ENCODE results near the gene DLX5.

DLX5 gene

GRCh38 chr7:97004247-97005182, 20.1 kb downstream of the DLX5 start:
- DNase-seq, result no peak

GRCh38 chr7:97003262-97004246, 21.1 kb downstream of the DLX5 start:
- DNase-seq, result no peak

GRCh38 chr7:97002555-97003261, 21.9 kb downstream of the DLX5 start:
- no peak for DNase-seq

- no peak for DNase-seq
These were observed 22.7 kb downstream of the DLX5 start for GRCh38 chr7:97001656-97002554.

GRCh38 chr7:97001221-97001620, 23.4 kb downstream of the DLX5 start:
- DNase-seq, result no peak

GRCh38 chr7:96998744-96999143, 25.9 kb downstream of the DLX5 start:
- DNase-seq, result no peak

- no peak for DNase-seq
These were observed 26.3 kb downstream of the DLX5 start for GRCh38 chr7:96998333-96998732.

GRCh38 chr7:96997512-96998032, 27.1 kb downstream of the DLX5 start:
- no peak for DNase-seq

GRCh38 chr7:96996958-96997511, 27.6 kb downstream of the DLX5 start:
- DNase-seq, result no peak

- no peak for DNase-seq
These were observed 28.3 kb downstream of the DLX5 start for GRCh38 chr7:96996111-96996957.

GRCh38 chr7:96995406-96996110, 29.1 kb downstream of the DLX5 start:
- no peak for DNase-seq

- no peak for DNase-seq
These were observed 30.7 kb downstream of the DLX5 start for GRCh38 chr7:96993980-96994379.

GRCh38 chr7:96993094-96993865, 31.4 kb downstream of the DLX5 start:
- DNase-seq, result no peak

- DNase-seq, result no peak
These were observed 32.2 kb downstream of the DLX5 start for GRCh38 chr7:96992192-96993005.

GRCh38 chr7:96991546-96992191, 33.0 kb downstream of the DLX5 start:
- no peak for DNase-seq

- no peak for DNase-seq
These were observed 34.7 kb downstream of the DLX5 start for GRCh38 chr7:96989859-96990317.

- DNase-seq, result no peak
These were observed 35.3 kb downstream of the DLX5 start for GRCh38 chr7:96989241-96989858.

All from SW 1271 (cell line).